ENCODE results near the gene COMT. TPM values are rescaled to one million over a fixed set of nuclear protein-coding genes. Genes with fewer than 3 reads are reported as not detected.

Gene COMT
- total and polyA plus RNA-seq, 9 of the 15 experiments (the other 6 are each of a cell fraction or from before 2014, with no cell fraction given) = 12.5 to 351 (median 155) TPM

GRCh38 chr22:19998232-19998951 is 56.8 kb downstream of the COMT start (continued):
- TF ChIP-seq CREB3L1 (IDR thresholded peaks at IDR 0.05; ENCODE audit: borderline replicate concordance, low read depth) = no peak
- TF ChIP-seq CBFB (CRISPR knock-in tag; IDR thresholded peaks at IDR 0.05) = peak; percentile 83; the same call in 1 of the 2 replicates
- TF ChIP-seq KDM5B (IDR thresholded peaks at IDR 0.05; ENCODE audit: insufficient replicate concordance, low read depth, low read length) = peak; percentile 14
- TF ChIP-seq FOXP1 (CRISPR knock-in tag; IDR thresholded peaks at IDR 0.05) = no peak
- TF ChIP-seq RUNX1 (IDR thresholded peaks at IDR 0.05; ENCODE audit: low read depth) = 0 out of 2 replicates have a peak, but pooled peaks have one; percentile 13
- TF ChIP-seq ATF1 (CRISPR knock-in tag; IDR thresholded peaks at IDR 0.05) = no peak
- TF ChIP-seq ATF1 (tag; IDR thresholded peaks at IDR 0.05) = no peak
- no peak for TF ChIP-seq FOXM1 (IDR thresholded peaks at IDR 0.05; ENCODE audit: low read depth)
- 0 out of 2 replicates have a peak, but pooled peaks have one; percentile 43 for TF ChIP-seq FOXM1 (CRISPR knock-in tag; IDR thresholded peaks at IDR 0.05; ENCODE audit: low read depth)
- 0 out of 2 replicates have a peak, but pooled peaks have one; percentile 49 for TF ChIP-seq RFX7 (CRISPR knock-in tag; IDR thresholded peaks at IDR 0.05)
